SK-N-MC (cell line): ENCODE results near the gene GLRA3.

Experiments
- DNase-seq: peaks from one replicate; pipeline ENCODE4 v3.0.0-alpha.2; 2011; ENCODE audit warnings: low read depth, low spot score
- H3K27ac ChIP-seq: fragments of 200-600 bp; sonication (generic); 2 replicates; pipeline ENCODE4 v1.5.1; 2016; ENCODE audit warnings: mixed run types
- H3K36me3 ChIP-seq: fragments of 200-600 bp; sonication (generic); 2 replicates; pipeline ENCODE4 v1.6.1; 2017; ENCODE audit warnings: antibody characterized with exemption, low read length, mixed read lengths; ENCODE audit not compliant: insufficient read depth
- H3K4me3 ChIP-seq: fragments of 200-600 bp; sonication (generic); 2 replicates; pipeline ENCODE4 v1.5.1; 2016
- H3K9ac ChIP-seq: fragments of 200-600 bp; sonication (generic); 2 replicates; pipeline ENCODE4 v1.8.0; 2017; ENCODE audit warnings: mixed run types, mixed read lengths; ENCODE audit not compliant: insufficient read length
- H3K9me3 ChIP-seq: fragments of 200-600 bp; sonication (generic); 2 replicates; pipeline ENCODE4 v1.6.1; 2017; ENCODE audit warnings: low read depth, mild to moderate bottlenecking, antibody characterized with exemption, low read length, moderate library complexity, mixed read lengths
- EZH2 ChIP-seq: fragments of 200-600 bp; sonication (generic); IDR thresholded peaks from one replicate; pipeline ENCODE4 v1.6.1; 2017; ENCODE audit warnings: antibody characterized with exemption
- FOXP2 ChIP-seq: optimal IDR thresholded peaks from 2 replicates; pipeline ENCODE3; 2011; ENCODE audit warnings: mild to moderate bottlenecking, moderate library complexity; ENCODE audit not compliant: insufficient read depth; ENCODE audit errors: extremely low read length, control extremely low read depth
- POLR2AphosphoS5 ChIP-seq: IDR thresholded peaks from 2 replicates; pipeline ENCODE4 v1.6.1; 2012; ENCODE audit warnings: mild to moderate bottlenecking, low read depth, low read length, borderline replicate concordance

The GLRA3 gene

DNA sequence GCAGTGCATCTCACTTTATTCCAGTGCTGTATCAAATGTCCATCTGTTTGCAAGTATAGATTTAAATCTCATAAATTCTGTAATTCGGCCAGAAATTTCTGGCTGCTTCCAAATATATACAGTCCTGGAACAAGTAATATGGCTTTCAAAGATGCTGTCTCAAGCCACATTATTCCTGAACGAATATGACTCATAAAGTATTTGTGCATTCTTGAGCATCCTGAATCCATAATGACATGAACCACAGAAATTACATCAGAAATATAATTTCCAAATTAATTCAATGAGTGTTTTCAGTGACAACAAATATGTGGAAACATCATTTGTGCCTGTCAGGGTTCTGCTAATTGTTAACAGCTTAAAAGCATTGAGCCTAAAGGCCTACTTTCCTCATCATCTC lies 165.8 kb downstream of the GLRA3 start:
- H3K9me3 ChIP-seq, result no peaks in the 10 kb centered on the region
- no peak overlapping the region for H3K4me3 ChIP-seq
- TF ChIP-seq FOXP2 (no peak), POLR2AphosphoS5 (no peak), EZH2 (no peak)
- H3K9ac ChIP-seq, result no peak overlapping the region
- no peak overlapping the region for H3K27ac ChIP-seq
- no peaks in the 10 kb centered on the region for H3K36me3 ChIP-seq
- no peak for DNase-seq

DNA sequence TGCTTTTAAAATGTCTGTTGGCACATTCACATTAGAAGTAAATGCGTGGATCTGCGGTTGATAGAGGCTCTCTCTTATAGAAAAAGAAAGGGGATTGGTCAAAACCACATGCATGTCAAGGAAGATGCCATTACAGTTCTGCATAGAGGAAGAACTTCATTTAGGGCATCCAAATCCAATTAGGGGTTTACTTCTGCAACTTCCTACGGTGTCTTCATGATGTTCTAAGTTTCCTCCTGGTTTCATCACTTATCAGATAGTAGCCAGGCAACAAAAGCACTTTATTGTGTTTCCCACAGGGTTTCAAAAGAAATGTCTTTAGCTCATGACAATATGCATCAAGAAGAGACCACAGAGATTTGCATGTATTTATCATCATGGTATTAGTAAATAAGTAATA lies 170.8 kb downstream of the GLRA3 start:
- no peaks in the 10 kb centered on the region for H3K9me3 ChIP-seq
- no peak overlapping the region for H3K4me3 ChIP-seq
- H3K27ac ChIP-seq, result no peak overlapping the region
- H3K9ac ChIP-seq, result no peak overlapping the region
- no peak for DNase-seq
- TF ChIP-seq POLR2AphosphoS5 (no peak), FOXP2 (no peak), EZH2 (no peak)
- H3K36me3 ChIP-seq, result no peaks in the 10 kb centered on the region

DNA sequence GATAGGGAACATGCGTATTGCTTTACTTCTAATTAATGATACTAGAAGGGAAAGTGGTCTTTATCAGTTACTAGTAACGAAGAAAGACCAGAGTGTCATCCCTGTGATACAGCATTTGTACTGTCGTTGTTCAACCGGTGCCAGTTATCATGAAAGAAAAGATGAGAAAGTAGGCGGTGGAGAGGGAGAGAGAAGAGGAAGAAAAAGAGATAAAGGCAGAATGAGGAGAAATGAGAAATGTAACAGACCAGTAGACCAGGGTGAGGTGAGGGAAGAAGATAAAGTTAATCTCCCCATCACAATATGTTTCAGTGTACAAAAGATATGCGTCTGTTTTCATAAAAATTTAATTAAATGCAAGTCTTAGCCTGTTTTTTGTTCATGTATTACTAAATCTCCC lies 171.6 kb downstream of the GLRA3 start:
- Histone ChIP-seq H3K9me3 (no peaks in the 10 kb centered on the region), H3K27ac (no peak overlapping the region), H3K4me3 (no peak overlapping the region), H3K36me3 (no peaks in the 10 kb centered on the region), H3K9ac (no peak overlapping the region)
- TF ChIP-seq FOXP2 (no peak), EZH2 (no peak), POLR2AphosphoS5 (no peak)
- DNase-seq, result no peak

DNA sequence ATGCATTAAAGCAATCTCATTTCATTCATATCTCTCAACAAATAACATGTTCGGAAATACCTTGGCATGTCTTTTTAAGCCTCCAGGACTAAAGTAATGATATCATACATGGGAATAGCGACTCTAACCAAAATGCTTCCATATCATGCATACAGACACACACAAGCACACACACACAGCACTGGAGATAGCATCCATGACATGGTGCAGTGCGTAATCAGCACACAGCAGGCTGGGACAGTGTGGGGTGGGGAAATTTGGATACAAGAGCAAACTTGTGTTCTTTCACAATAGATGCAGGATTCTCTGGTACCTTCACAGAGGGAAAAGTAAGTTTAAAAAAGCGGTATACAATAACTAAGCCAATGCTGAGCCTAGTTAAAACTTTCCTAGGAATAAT lies 174.4 kb downstream of the GLRA3 start:
- Histone ChIP-seq H3K36me3 (no peaks in the 10 kb centered on the region), H3K27ac (no peak overlapping the region), H3K9ac (no peak overlapping the region), H3K4me3 (no peak overlapping the region), H3K9me3 (no peaks in the 10 kb centered on the region)
- no peak for TF ChIP-seq POLR2AphosphoS5
- TF ChIP-seq FOXP2, result no peak
- TF ChIP-seq EZH2, result no peak
- no peak for DNase-seq

DNA sequence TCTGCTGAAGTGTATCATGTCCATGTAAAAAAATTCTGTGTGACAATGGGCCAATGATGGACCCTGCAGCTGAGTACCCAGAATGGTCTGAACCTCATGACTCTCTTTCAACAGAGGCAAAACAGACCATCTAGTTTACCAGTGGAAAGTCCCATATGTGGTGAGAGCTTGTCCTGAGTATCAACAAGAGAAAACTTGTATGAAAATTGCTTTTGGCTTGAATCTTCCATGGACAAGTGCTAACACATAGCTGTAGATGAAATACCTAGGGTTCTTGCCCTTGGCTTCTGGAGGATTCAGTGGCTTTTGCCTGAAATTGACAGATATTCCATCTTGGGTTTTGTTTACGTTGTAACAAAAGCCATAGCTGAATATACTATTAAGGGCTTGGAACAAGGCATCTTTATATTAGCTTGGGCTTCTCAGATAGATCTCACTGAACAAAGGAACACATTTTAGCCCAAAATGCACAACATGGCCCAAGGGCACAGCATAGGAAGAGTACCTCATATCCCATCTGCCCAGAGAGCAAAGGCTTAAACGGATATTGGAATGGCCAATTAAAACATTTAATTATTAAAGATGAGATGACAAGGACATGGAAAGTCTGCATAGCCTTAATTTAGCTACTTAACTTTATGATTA lies 178.2 kb downstream of the GLRA3 start:
- no peak for DNase-seq
- TF ChIP-seq POLR2AphosphoS5 (no peak), FOXP2 (no peak), EZH2 (no peak)

DNA sequence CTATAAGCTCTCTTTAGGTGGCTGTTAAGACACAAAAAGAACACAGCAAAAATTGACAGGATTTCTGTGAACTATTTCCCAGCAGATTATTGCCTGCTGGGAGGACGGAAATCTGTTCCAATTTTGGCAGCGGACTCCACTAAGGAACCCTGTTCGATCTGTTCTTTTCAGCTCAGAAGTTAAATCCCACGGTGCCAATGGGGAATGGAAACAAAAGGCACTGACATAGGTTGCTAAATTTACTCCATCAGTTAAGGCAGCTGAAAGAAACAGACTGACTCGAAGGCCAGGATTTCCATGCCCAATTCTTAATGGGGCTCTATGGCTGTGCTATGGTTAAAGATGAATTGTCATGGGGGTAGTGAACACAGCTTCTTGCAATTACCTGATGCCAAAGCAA lies 180.2 kb downstream of the GLRA3 start:
- no peak for DNase-seq
- H3K27ac ChIP-seq, result no peak overlapping the region
- TF ChIP-seq EZH2 (no peak), FOXP2 (no peak), POLR2AphosphoS5 (no peak)
- H3K9me3 ChIP-seq, result no peaks in the 10 kb centered on the region
- no peak overlapping the region for H3K9ac ChIP-seq
- H3K4me3 ChIP-seq, result no peak overlapping the region
- H3K36me3 ChIP-seq, result no peaks in the 10 kb centered on the region

More for the DNA sequence above, 178.2 kb downstream of the GLRA3 start:
- Histone ChIP-seq H3K9ac (no peak overlapping the region), H3K27ac (no peak overlapping the region), H3K36me3 (no peaks in the 10 kb centered on the region), H3K9me3 (no peaks in the 10 kb centered on the region), H3K4me3 (no peak overlapping the region)

DNA sequence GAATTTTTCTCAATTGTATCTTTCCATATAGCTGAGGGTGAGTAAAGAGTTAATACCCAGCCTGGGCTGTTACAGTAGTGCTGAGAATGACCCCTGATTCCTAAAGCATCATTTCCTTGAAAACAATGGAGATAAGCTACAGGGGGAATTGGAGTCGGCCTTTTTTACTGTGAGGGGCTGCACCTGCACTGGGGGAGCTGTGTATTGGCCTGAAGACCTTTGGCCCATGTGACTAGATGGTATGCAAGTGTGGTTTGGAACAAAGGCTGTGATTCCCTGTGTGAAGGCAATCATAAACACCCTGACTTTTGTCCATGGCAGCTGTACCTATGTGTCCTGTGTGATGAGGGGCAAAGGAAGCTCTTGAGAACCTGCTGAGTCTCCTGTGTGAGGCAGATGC lies 182.7 kb downstream of the GLRA3 start:
- Histone ChIP-seq H3K9ac (no peak overlapping the region), H3K27ac (no peak overlapping the region), H3K36me3 (no peaks in the 10 kb centered on the region), H3K4me3 (no peak overlapping the region), H3K9me3 (no peaks in the 10 kb centered on the region)
- TF ChIP-seq EZH2, result no peak
- no peak for TF ChIP-seq FOXP2
- TF ChIP-seq POLR2AphosphoS5, result no peak
- DNase-seq, result no peak

DNA sequence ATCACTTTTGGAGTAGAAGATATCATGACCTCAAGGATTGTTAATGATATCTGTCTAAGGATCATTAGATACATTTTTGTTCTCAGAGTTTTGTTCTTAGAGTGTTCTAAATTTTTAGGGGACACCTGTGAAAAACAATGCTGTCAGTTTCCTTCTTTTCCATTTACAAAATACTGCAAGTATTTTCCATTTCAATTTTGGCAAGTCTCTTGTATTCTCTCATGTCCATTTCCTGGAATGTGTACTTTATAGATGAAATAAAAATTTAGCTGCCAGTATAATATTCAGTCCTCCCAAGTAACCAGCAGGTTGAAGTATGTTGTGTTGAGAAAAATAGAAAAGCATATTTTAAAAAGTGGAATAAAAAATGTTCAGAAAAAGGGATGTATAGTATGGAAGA lies 188.9 kb downstream of the GLRA3 start:
- Histone ChIP-seq H3K9me3 (no peaks in the 10 kb centered on the region), H3K36me3 (no peaks in the 10 kb centered on the region), H3K4me3 (no peak overlapping the region), H3K27ac (no peak overlapping the region), H3K9ac (no peak overlapping the region)
- TF ChIP-seq POLR2AphosphoS5, result no peak
- no peak for DNase-seq

DNA sequence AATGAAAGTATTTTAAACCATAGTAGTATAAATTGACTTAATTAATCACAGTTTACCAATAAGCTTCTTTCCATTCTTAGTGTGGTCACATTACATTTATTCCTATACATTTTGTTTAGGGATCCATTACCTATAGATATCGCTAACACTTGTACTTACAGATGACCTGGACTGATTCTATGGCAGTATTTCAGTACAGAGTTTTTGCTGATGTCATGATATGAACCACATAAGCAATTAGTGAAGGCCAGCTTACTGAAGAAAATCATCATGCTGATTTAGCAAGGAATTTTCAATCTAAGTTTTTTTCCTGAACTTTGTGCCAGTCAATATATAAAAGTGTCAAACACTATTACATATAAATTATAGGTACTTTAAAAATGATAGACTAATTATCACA lies 193.3 kb downstream of the GLRA3 start:
- no peak for DNase-seq
- H3K27ac ChIP-seq, result no peak overlapping the region
- no peak overlapping the region for H3K9ac ChIP-seq
- no peak for TF ChIP-seq FOXP2
- no peak for TF ChIP-seq EZH2
- TF ChIP-seq POLR2AphosphoS5, result no peak
- H3K9me3 ChIP-seq, result no peaks in the 10 kb centered on the region
- no peak overlapping the region for H3K4me3 ChIP-seq
- H3K36me3 ChIP-seq, result no peaks in the 10 kb centered on the region
